GM03348 (cell line): Measurements from ENCODE around the gene FAM217A.
A peak's percentile ranks its signal among the peaks of the same experiment; 100 is the strongest.

Source experiments
- DNase-seq: peaks from one replicate; pipeline ENCODE4 v3.0.0; 2012; ENCODE audit warnings: low spot score

FAM217A gene

GRCh38 chr6:4021133-4021853 lies 57.6 kb downstream of the FAM217A start:
- DNase-seq = peak; percentile 96

GRCh38 chr6:4020822-4021132 lies 58.2 kb downstream of the FAM217A start:
- no peak for DNase-seq

- DNase-seq = no peak
These were observed 60.1 kb downstream of the FAM217A start for GRCh38 chr6:4018924-4019236.
